GM19351 (cell line): ENCODE data around the gene SLC5A3.

ENCODE experiments used
- ATAC-seq: cut with Tn5 transposase; IDR thresholded peaks from one replicate; pipeline ENCODE4 v1.9.1; 2021; ENCODE audit warnings: mild to moderate bottlenecking, moderate library complexity; ENCODE audit not compliant: unreplicated experiment

SLC5A3 gene

GRCh38 chr21:34065027-34065426 lies 8.4 kb upstream of the SLC5A3 start:
- no peak for ATAC-seq

GRCh38 chr21:34071683-34072082 lies 1.7 kb upstream of the SLC5A3 start:
- ATAC-seq, result no peak

- ATAC-seq, result peak; percentile 19
Observed at GRCh38 chr21:34072145-34073031, 990 bp upstream of the SLC5A3 start.

GRCh38 chr21:34073749-34074282 lies 438 bp downstream of the SLC5A3 start:
- ATAC-seq, result peak; percentile 35

GRCh38 chr21:34074283-34075090 lies 1.1 kb downstream of the SLC5A3 start:
- no peak for ATAC-seq

- ATAC-seq, result no peak
Observed at GRCh38 chr21:34075091-34075425, 1.7 kb downstream of the SLC5A3 start.

- ATAC-seq, result no peak
Observed at GRCh38 chr21:34075760-34076660, 2.6 kb downstream of the SLC5A3 start.

- ATAC-seq, result no peak
Observed at GRCh38 chr21:34076835-34077234, 3.5 kb downstream of the SLC5A3 start.

GRCh38 chr21:34077888-34078287 lies 4.5 kb downstream of the SLC5A3 start:
- no peak for ATAC-seq

GRCh38 chr21:34078915-34079314 lies 5.5 kb downstream of the SLC5A3 start:
- ATAC-seq, result no peak

GRCh38 chr21:34080710-34081109 lies 7.3 kb downstream of the SLC5A3 start:
- ATAC-seq, result no peak

GRCh38 chr21:34082769-34083168 lies 9.4 kb downstream of the SLC5A3 start:
- ATAC-seq, result no peak

GRCh38 chr21:34083357-34083756 lies 10.0 kb downstream of the SLC5A3 start:
- ATAC-seq, result no peak

GRCh38 chr21:34085129-34085528 lies 11.8 kb downstream of the SLC5A3 start:
- ATAC-seq, result no peak

GRCh38 chr21:34086887-34087306 lies 13.5 kb downstream of the SLC5A3 start:
- no peak for ATAC-seq

- no peak for ATAC-seq
Observed at GRCh38 chr21:34088752-34089151, 15.4 kb downstream of the SLC5A3 start.

GRCh38 chr21:34091032-34091431 lies 17.7 kb downstream of the SLC5A3 start:
- ATAC-seq, result no peak

GRCh38 chr21:34091607-34092006 lies 18.2 kb downstream of the SLC5A3 start:
- ATAC-seq, result no peak

- no peak for ATAC-seq
Observed at GRCh38 chr21:34092262-34092921, 19.0 kb downstream of the SLC5A3 start.

GRCh38 chr21:34093083-34093482 lies 19.7 kb downstream of the SLC5A3 start:
- ATAC-seq, result no peak
